HG03280 (cell line): ENCODE results near the gene COX4I2.

Experiments used
- ATAC-seq: cut with Tn5 transposase; IDR thresholded peaks from one replicate; pipeline ENCODE4 v1.9.1; 2021; ENCODE audit warnings: mild to moderate bottlenecking, moderate library complexity; ENCODE audit not compliant: unreplicated experiment

Gene COX4I2

GRCh38 chr20:31674895-31675827 lies 37.4 kb downstream of the COX4I2 start:
- peak; percentile 56 for ATAC-seq

- no peak for ATAC-seq
These were observed 38.3 kb downstream of the COX4I2 start for GRCh38 chr20:31675828-31676608.

GRCh38 chr20:31676609-31676989 lies 38.9 kb downstream of the COX4I2 start:
- ATAC-seq: no peak

- no peak for ATAC-seq
These were observed 40.0 kb downstream of the COX4I2 start for GRCh38 chr20:31677553-31678260.

GRCh38 chr20:31678389-31679356 lies 41.0 kb downstream of the COX4I2 start:
- ATAC-seq: no peak

- no peak for ATAC-seq
These were observed 41.9 kb downstream of the COX4I2 start for GRCh38 chr20:31679357-31680285.

GRCh38 chr20:31680286-31681127 lies 42.8 kb downstream of the COX4I2 start:
- no peak for ATAC-seq

- ATAC-seq: no peak
These were observed 43.5 kb downstream of the COX4I2 start for GRCh38 chr20:31681128-31681727.

GRCh38 chr20:31681769-31682168 lies 44.1 kb downstream of the COX4I2 start:
- ATAC-seq: no peak

- ATAC-seq: no peak
These were observed 44.6 kb downstream of the COX4I2 start for GRCh38 chr20:31682352-31682751.

GRCh38 chr20:31682927-31683326 lies 45.2 kb downstream of the COX4I2 start:
- ATAC-seq: no peak

- no peak for ATAC-seq
These were observed 46.7 kb downstream of the COX4I2 start for GRCh38 chr20:31684153-31685015.

GRCh38 chr20:31685853-31686643 lies 48.3 kb downstream of the COX4I2 start:
- ATAC-seq: no peak

- no peak for ATAC-seq
These were observed 50.1 kb downstream of the COX4I2 start for GRCh38 chr20:31687777-31688176.

- no peak for ATAC-seq
These were observed 51.4 kb downstream of the COX4I2 start for GRCh38 chr20:31689141-31689540.

- ATAC-seq: no peak
These were observed 52.5 kb downstream of the COX4I2 start for GRCh38 chr20:31690124-31690666.
